ENCODE measurements around the gene ZNF860. TPM values are rescaled to one million over a fixed set of nuclear protein-coding genes. Genes with fewer than 3 reads are reported as not detected.
"Not testable (repeated sequence)": the region's sequence is repeated elsewhere in the genome, so short reads cannot be mapped to it uniquely, and the experiment has no call there.

Gene ZNF860
- total and polyA plus RNA-seq, 2 donors = 0.24 to 0.52 TPM

DNA sequence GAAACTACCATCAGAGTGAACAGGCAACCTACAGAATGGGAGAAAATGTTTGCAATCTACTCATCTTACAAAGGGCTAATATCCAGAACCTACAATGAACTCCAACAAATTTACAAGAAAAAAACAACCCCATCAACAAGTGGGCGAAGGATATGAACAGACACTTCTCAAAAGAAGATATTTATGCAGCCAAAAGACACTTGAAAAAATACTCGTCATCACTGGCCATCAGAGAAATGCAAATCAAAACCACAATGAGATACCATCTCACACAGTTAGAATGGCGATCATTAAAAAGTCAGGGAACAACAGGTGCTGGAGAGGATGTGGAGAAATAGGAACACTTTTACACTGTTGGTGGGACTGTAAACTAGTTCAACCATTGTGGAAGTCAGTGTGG lies 34.1 kb downstream of the ZNF860 start:
- H3K4me1 ChIP-seq (ENCODE audit: control insufficient read depth in 2 of 2, insufficient read depth in 2 of 2, low read length in 2 of 2); H3K27ac ChIP-seq (ENCODE audit: low read depth in 1 of 2, low read length in 1 of 2); H3K4me3 ChIP-seq (ENCODE audit: low read length in 2 of 2); DNase-seq (ENCODE audit: low read depth in 6 of 9, low spot score in 9 of 9); H3K27me3 ChIP-seq (ENCODE audit: control insufficient read depth in 2 of 2, insufficient read depth in 1 of 2, low read length in 1 of 2); H3K36me3 ChIP-seq (ENCODE audit: control insufficient read depth in 2 of 2, insufficient read depth in 2 of 2, low read length in 1 of 2); H3K9me3 ChIP-seq (ENCODE audit: control insufficient read depth in 2 of 2, insufficient read depth in 1 of 2, low read length in 1 of 2): not testable (repeated sequence)
- 77% methylated on average over 3 of the region's 3 CpGs for WGBS

GRCh38 chr3:32017286-32017685 lies 35.7 kb downstream of the ZNF860 start:
- 97% methylated on average over 3 of the region's 3 CpGs for WGBS
- no peaks in the 10 kb centered on the region for H3K4me1 ChIP-seq (ENCODE audit: control insufficient read depth in 2 of 2, insufficient read depth in 2 of 2, low read length in 2 of 2)
- no peak for DNase-seq (ENCODE audit: low read depth in 6 of 9, low spot score in 9 of 9)
- H3K36me3 ChIP-seq (ENCODE audit: control insufficient read depth in 2 of 2, insufficient read depth in 2 of 2, low read length in 1 of 2) = no peaks in the 10 kb centered on the region
- no peak overlapping the region for H3K27ac ChIP-seq (ENCODE audit: low read depth in 1 of 2, low read length in 1 of 2)
- no peaks in the 10 kb centered on the region for H3K9me3 ChIP-seq (ENCODE audit: control insufficient read depth in 2 of 2, insufficient read depth in 1 of 2, low read length in 1 of 2)
- H3K27me3 ChIP-seq (ENCODE audit: control insufficient read depth in 2 of 2, insufficient read depth in 1 of 2, low read length in 1 of 2) = no peaks in the 10 kb centered on the region
- H3K4me3 ChIP-seq (ENCODE audit: low read length in 2 of 2) = no peak overlapping the region

DNA sequence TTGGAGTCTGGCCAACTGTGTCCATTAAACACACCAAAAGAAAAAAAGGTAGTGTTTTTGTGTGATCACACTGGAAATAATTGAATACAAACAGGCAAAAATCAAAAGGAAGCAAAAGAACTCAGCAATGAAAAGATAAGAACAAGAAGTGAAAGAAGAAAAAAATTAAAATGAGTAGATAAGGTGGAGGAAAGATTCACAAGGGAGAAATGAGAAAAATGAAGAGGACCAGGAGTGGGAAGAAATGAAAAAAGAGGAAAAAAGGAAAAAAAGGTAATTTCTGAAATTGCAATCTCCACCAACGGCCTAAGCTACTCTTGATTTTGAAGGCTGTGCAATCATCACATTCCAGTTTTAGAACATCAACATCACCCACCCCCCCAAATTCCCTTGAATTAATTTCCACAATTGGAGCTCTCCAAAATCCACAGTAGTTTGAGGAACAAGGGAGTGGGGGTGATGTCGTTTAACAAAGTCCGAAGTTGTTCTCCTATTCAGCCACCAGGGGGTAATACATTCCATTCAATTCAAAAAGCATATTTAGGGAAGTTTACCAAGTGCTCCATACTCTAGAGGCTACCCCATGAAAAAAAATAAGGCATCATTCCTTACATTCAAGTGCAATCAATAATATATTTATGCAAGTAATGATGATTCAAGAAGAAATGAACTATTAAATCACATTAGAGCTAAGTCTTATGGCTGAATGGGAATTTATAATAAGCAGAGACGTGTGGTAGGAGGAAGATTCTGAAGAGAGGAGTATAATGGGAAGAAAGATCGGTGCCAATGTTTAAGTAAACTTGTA lies 37.4 kb downstream of the ZNF860 start:
- H3K4me3 ChIP-seq (ENCODE audit: low read length in 2 of 2) = no peak overlapping the region
- H3K36me3 ChIP-seq (ENCODE audit: control insufficient read depth in 2 of 2, insufficient read depth in 2 of 2, low read length in 1 of 2) = no peaks in the 10 kb centered on the region
- no peaks in the 10 kb centered on the region for H3K27me3 ChIP-seq (ENCODE audit: control insufficient read depth in 2 of 2, insufficient read depth in 1 of 2, low read length in 1 of 2)
- no peaks in the 10 kb centered on the region for H3K9me3 ChIP-seq (ENCODE audit: control insufficient read depth in 2 of 2, insufficient read depth in 1 of 2, low read length in 1 of 2)
- no peaks in the 10 kb centered on the region for H3K4me1 ChIP-seq (ENCODE audit: control insufficient read depth in 2 of 2, insufficient read depth in 2 of 2, low read length in 2 of 2)
- no peak overlapping the region for H3K27ac ChIP-seq (ENCODE audit: low read depth in 1 of 2, low read length in 1 of 2)
- WGBS = 55% methylated on average over 5 of the region's 5 CpGs
- peak in 6 of 9 donors; percentile 12 to 55 (median 25) for DNase-seq (ENCODE audit: low read depth in 6 of 9, low spot score in 9 of 9)

DNA sequence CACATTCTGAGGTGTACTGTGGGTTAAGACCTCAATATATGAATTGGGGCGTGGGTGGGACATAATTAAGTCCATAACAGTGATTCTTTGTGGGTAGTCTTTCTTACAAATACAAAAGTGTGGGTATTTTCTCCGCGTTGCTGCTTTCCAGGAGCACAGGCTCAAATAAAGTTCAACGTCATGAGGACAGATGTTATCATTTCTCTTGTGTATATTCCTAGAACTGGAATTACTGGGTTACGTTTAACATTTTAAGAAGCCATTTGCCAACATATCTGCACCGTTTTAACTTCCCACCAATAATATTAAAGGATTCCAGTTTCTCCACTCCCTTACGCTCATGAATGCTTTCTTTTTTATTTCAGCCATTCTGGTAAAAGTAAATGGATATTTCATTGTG lies 39.6 kb downstream of the ZNF860 start:
- Histone ChIP-seq H3K9me3 (ENCODE audit: control insufficient read depth in 2 of 2, insufficient read depth in 1 of 2, low read length in 1 of 2) (no peaks in the 10 kb centered on the region), H3K27me3 (ENCODE audit: control insufficient read depth in 2 of 2, insufficient read depth in 1 of 2, low read length in 1 of 2) (no peaks in the 10 kb centered on the region), H3K27ac (ENCODE audit: low read depth in 1 of 2, low read length in 1 of 2) (no peak overlapping the region), H3K4me3 (ENCODE audit: low read length in 2 of 2) (no peak overlapping the region), H3K4me1 (ENCODE audit: control insufficient read depth in 2 of 2, insufficient read depth in 2 of 2, low read length in 2 of 2) (no peaks in the 10 kb centered on the region), H3K36me3 (ENCODE audit: control insufficient read depth in 2 of 2, insufficient read depth in 2 of 2, low read length in 1 of 2) (no peaks in the 10 kb centered on the region)
- no peak for DNase-seq (ENCODE audit: low read depth in 6 of 9, low spot score in 9 of 9)
- 95% methylated on average over 7 of the region's 7 CpGs for WGBS

- Histone ChIP-seq H3K27ac (ENCODE audit: low read depth in 1 of 2, low read length in 1 of 2) (no peak overlapping the region), H3K36me3 (ENCODE audit: control insufficient read depth in 2 of 2, insufficient read depth in 2 of 2, low read length in 1 of 2) (no peaks in the 10 kb centered on the region), H3K4me3 (ENCODE audit: low read length in 2 of 2) (no peak overlapping the region), H3K9me3 (ENCODE audit: control insufficient read depth in 2 of 2, insufficient read depth in 1 of 2, low read length in 1 of 2) (no peaks in the 10 kb centered on the region), H3K27me3 (ENCODE audit: control insufficient read depth in 2 of 2, insufficient read depth in 1 of 2, low read length in 1 of 2) (no peaks in the 10 kb centered on the region), H3K4me1 (ENCODE audit: control insufficient read depth in 2 of 2, insufficient read depth in 2 of 2, low read length in 2 of 2) (peaks cover 0 to 2% of the 10 kb centered on the region in 2 donors)
- DNase-seq (ENCODE audit: low read depth in 6 of 9, low spot score in 9 of 9) = no peak
- WGBS = 90% methylated on average over 3 of the region's 3 CpGs
Observed at GRCh38 chr3:32021748-32022147, 40.2 kb downstream of the ZNF860 start.

GRCh38 chr3:32022947-32023346 lies 41.4 kb downstream of the ZNF860 start:
- 94% methylated on average over 2 of the region's 2 CpGs for WGBS
- no peaks in the 10 kb centered on the region for H3K9me3 ChIP-seq (ENCODE audit: control insufficient read depth in 2 of 2, insufficient read depth in 1 of 2, low read length in 1 of 2)
- no peaks in the 10 kb centered on the region for H3K36me3 ChIP-seq (ENCODE audit: control insufficient read depth in 2 of 2, insufficient read depth in 2 of 2, low read length in 1 of 2)
- H3K4me3 ChIP-seq (ENCODE audit: low read length in 2 of 2) = no peak overlapping the region
- H3K27ac ChIP-seq (ENCODE audit: low read depth in 1 of 2, low read length in 1 of 2) = no peak overlapping the region
- DNase-seq (ENCODE audit: low read depth in 6 of 9, low spot score in 9 of 9) = no peak
- H3K4me1 ChIP-seq (ENCODE audit: control insufficient read depth in 2 of 2, insufficient read depth in 2 of 2, low read length in 2 of 2) = peaks cover 0 to 2% of the 10 kb centered on the region in 2 donors
- H3K27me3 ChIP-seq (ENCODE audit: control insufficient read depth in 2 of 2, insufficient read depth in 1 of 2, low read length in 1 of 2) = no peaks in the 10 kb centered on the region

DNA sequence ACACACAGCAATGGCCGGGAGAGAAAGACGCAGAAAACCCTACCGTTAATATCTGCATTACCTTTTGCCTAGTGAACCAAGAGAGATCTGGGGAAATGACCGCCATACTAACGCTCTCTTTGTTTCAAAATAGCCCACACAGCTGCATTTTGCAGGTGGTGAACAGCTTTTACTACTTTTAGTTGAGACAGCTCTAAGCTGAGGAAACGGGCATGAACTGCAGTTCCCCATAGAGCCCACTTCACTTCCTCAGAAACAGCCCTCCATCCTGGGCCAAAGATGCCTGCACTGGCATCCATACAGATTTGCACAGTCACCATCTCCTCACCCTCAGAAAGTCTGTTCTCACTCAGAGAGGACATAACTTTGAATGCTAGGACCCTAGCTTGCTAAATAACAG lies 45.0 kb downstream of the ZNF860 start:
- 27% methylated on average over 6 of the region's 6 CpGs for WGBS
- H3K27me3 ChIP-seq (ENCODE audit: control insufficient read depth in 2 of 2, insufficient read depth in 1 of 2, low read length in 1 of 2) = no peaks in the 10 kb centered on the region
- H3K36me3 ChIP-seq (ENCODE audit: control insufficient read depth in 2 of 2, insufficient read depth in 2 of 2, low read length in 1 of 2) = no peaks in the 10 kb centered on the region
- peaks cover 0 to 2% of the 10 kb centered on the region in 2 donors for H3K4me1 ChIP-seq (ENCODE audit: control insufficient read depth in 2 of 2, insufficient read depth in 2 of 2, low read length in 2 of 2)
- H3K4me3 ChIP-seq (ENCODE audit: low read length in 2 of 2) = no peak overlapping the region
- DNase-seq (ENCODE audit: low read depth in 6 of 9, low spot score in 9 of 9) = peak in 3 of 9 donors; percentile 5 to 28 (median 7)
- H3K27ac ChIP-seq (ENCODE audit: low read depth in 1 of 2, low read length in 1 of 2) = no peak overlapping the region
- H3K9me3 ChIP-seq (ENCODE audit: control insufficient read depth in 2 of 2, insufficient read depth in 1 of 2, low read length in 1 of 2) = no peaks in the 10 kb centered on the region

- no peak overlapping the region for H3K27ac ChIP-seq (ENCODE audit: low read depth in 1 of 2, low read length in 1 of 2)
- no peak for DNase-seq (ENCODE audit: low read depth in 6 of 9, low spot score in 9 of 9)
- H3K4me1 ChIP-seq (ENCODE audit: control insufficient read depth in 2 of 2, insufficient read depth in 2 of 2, low read length in 2 of 2) = no peaks in the 10 kb centered on the region
- no peaks in the 10 kb centered on the region for H3K36me3 ChIP-seq (ENCODE audit: control insufficient read depth in 2 of 2, insufficient read depth in 2 of 2, low read length in 1 of 2)
- H3K4me3 ChIP-seq (ENCODE audit: low read length in 2 of 2) = no peak overlapping the region
- 95% methylated on average over 3 of the region's 3 CpGs for WGBS
- peaks cover 0 to 6% of the 10 kb centered on the region in 2 donors for H3K9me3 ChIP-seq (ENCODE audit: control insufficient read depth in 2 of 2, insufficient read depth in 1 of 2, low read length in 1 of 2)
- H3K27me3 ChIP-seq (ENCODE audit: control insufficient read depth in 2 of 2, insufficient read depth in 1 of 2, low read length in 1 of 2) = no peaks in the 10 kb centered on the region
Observed at GRCh38 chr3:32037932-32038267, 56.4 kb downstream of the ZNF860 start.

- no peak for DNase-seq (ENCODE audit: low read depth in 6 of 9, low spot score in 9 of 9)
- Histone ChIP-seq H3K9me3 (ENCODE audit: control insufficient read depth in 2 of 2, insufficient read depth in 1 of 2, low read length in 1 of 2) (peaks cover 0 to 7% of the 10 kb centered on the region in 2 donors), H3K27ac (ENCODE audit: low read depth in 1 of 2, low read length in 1 of 2) (no peak overlapping the region), H3K4me1 (ENCODE audit: control insufficient read depth in 2 of 2, insufficient read depth in 2 of 2, low read length in 2 of 2) (no peaks in the 10 kb centered on the region), H3K4me3 (ENCODE audit: low read length in 2 of 2) (no peak overlapping the region), H3K36me3 (ENCODE audit: control insufficient read depth in 2 of 2, insufficient read depth in 2 of 2, low read length in 1 of 2) (no peaks in the 10 kb centered on the region), H3K27me3 (ENCODE audit: control insufficient read depth in 2 of 2, insufficient read depth in 1 of 2, low read length in 1 of 2) (no peaks in the 10 kb centered on the region)
- WGBS = over 99% methylated on average over 4 of the region's 4 CpGs
Observed at GRCh38 chr3:32041316-32041715, 59.8 kb downstream of the ZNF860 start.
